DMS 273 (cell line): ENCODE results near the gene GPR153.

Experiments used
- DNase-seq: peaks from one replicate; lab custom pipeline; 2025; ENCODE audit not compliant: unreplicated experiment; lab: John Stamatoyannopoulos, UW

GPR153 gene

DNA sequence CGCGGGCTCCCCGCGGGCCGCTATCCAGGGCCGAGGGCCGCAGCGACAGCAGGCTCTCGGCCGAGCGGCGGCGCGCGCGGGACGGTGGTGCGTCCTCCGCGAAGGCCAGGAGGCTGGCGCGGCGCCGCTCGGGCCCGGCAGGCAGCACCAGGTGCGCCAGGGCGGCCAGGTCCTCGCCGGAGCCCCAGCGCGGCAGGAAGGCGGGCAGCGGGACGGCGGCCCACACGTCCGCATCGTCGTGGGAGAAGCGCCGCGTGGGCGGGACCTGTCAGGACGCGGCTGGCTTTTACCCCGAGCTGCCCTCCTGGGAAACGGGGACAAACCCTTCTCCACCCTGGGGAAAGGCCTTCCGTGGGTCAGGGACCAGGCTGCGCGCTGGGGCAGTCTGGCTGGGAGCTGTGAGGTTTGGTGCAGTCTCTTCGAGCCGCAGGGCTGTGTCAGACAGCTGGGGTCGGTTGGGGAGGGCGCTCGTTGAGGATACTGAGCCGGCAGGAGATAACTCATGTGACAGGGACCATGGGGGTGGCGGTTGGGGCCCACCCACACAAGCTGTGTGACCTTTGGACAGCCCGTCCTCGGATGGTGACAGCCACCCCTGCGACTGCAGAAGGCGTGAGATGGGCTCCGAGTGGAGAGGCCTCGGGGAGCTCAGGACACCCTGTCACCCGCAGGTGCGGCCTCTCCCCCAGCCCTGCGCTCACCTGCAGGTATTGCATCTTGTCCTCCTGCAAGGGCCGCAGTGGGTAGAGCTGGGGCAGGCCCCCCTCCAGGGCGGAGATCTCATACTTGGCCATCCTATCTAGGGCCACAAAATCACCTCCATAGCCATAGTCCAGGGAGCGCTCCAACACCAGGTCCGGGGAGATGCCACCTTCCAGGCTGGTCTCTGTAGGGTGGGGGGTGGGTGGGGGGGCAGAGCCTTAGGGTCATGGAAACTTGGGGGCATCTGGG lies 10.9 kb downstream of the GPR153 start:
- DNase-seq, result peak; percentile 69

DNA sequence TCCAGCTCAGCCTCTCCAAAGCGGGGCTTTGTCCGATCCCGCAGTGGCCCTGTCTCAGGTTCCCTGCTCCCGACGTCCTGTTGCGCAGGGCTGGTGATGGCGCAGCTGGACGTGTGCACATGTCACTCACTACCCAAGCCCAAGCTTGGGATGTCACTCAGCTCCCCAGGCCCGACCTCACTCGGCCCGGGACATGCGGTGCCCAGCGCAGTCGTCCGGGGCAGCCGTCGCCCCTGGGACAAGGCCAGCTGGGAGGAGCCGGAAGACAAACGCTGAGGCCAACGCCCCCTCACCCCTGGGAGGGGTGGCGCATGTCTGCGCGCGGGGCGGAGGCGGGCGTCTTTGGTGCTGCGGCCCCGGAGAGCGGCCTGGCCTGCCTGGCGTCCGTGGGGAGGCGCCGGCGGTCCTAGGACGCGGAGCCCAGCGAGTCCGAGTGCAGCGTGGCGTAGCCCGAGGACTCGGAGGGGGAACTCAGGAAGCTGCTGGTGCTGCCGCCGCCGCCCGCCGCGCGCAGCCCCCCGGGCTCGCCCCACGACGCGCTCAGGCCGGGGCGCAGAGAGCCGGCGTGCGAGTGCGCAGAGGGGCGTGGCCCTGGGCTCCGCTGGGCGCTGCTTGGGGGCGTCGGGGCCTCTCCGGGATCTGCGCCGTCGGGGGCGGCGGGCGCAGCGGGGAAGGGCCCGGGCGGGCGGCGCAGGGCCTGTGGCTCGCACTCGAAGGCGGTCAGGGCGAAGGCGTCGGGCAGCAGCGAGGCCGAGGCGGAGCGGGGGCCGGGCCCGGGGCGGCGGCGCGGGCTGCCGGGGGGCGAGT lies 11.8 kb downstream of the GPR153 start:
- DNase-seq, result no peak

DNA sequence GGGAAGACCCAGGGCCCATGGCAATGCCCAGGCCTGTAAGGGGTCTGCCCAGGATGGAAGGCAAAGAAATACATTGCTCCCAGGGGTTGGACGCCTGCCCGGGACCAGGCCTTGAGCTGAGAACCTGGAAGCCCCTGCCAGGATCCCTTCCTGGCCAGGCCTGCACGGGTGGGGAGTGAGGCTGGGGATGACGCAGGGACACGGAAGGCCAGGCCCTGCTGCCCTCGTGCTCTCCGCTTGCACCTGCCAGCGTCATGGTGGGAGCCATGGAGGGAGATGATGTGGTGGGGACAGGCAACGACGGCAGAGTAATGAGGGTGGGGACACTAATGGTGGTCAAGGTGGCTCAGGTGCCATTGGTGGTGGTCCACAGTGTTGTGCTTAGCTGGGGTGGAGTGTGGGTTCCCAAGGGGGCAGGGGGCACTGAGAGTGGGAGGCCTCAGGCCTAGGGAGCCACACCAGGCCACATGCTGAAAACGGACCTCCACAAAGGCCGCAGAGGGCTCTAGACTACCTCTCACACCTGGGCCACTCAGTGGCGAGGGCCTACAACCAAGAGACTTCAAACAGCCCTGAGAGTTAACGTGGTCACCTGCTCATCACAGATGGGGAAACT lies 12.6 kb downstream of the GPR153 start:
- DNase-seq, result no peak

DNA sequence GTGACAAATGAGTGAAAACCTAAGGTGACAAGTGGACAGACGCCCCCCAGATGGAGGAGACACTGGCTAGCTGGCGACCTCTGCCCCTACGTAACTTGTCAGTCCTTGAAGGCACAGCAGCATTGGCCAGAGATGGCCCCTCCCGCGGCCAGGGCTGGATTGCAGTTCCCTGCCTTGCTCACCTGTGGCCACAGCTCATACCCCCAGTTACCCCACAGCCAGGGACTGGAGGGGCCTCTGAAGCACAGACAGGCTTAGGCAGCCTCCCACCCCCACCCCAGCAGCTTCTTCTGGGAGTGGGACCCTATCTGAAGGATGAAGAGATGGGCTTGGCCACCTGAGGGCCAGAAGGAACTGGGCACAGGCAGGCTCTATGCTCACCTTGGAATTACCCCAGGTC lies 13.2 kb downstream of the GPR153 start:
- no peak for DNase-seq

DNA sequence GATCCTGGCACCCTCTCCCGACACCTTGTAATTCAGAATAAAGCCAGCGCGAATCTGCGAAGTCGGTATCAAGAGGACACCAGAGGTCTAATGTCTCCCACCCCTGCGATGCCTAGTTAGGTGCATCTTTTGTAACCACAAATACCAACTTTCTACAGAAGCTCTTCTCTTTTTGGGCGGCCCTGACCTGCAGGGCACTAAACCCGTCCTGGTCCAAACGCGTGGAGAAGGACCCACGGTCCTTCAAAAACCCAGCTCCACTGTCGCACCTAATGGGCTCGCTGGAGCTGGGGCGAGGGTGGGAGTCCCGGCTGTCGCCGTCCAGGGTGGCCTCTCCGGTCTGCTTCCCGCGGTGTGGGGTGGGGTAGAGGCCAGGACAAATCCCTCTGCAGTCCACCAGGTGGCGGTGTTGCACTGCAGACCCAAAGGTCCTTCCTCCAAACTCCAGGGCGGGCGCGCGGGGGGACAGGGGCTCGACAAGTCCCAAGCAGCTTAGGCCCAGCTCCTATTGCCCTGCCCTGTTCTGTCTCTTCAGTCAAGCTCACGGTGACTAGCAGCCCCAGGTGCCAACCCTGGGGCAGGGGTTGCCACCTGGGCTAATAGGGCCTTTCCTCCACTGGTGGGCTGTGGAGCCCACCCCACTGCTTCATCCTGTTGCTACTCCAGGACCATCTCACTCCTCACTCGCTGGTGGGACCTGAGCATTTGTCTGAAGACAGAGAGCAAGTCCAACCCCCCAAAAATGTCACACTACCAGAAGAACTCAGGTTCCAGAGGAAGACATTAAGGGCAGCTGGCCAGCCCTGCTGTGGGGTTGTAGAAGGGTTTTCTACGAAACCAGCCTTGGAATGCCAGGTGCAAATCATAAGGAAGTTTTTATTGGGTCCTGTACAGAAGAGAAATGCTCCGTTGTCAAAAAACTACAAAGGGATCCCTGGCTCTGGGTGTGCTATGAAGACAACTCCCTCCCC lies 14.1 kb downstream of the GPR153 start:
- peak; percentile 93 for DNase-seq

DNA sequence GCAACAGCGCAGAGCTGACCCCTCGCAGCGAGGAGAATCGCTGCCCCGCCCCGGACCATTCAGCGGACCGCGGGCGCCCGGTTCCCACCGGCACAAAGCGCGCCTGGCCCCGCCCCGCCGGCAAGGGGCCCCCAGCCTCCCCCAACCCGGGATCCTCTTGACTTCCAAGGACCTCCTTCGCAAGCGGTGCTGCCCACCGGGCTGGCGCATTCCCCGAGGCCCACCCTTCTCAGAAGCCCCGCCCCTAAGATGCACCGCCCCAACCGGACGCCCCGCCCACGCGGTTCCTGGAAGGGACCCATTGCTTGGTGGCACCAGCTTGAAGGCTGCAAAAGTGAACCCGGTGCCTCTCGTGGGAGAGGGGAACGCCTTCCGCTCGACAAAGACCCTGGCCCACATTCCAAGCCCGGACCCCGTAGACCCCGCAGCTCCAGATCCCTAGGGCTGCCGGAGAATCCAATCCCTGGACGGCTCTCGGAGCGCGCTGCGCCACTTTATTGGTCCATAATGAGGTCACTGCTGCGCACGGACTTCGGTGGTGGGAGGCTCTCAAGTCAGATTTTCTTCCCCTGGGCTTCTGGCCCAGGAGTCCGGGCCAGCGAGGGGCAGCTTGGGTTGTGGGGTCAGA lies 14.9 kb downstream of the GPR153 start:
- DNase-seq, result peak; percentile 85

DNA sequence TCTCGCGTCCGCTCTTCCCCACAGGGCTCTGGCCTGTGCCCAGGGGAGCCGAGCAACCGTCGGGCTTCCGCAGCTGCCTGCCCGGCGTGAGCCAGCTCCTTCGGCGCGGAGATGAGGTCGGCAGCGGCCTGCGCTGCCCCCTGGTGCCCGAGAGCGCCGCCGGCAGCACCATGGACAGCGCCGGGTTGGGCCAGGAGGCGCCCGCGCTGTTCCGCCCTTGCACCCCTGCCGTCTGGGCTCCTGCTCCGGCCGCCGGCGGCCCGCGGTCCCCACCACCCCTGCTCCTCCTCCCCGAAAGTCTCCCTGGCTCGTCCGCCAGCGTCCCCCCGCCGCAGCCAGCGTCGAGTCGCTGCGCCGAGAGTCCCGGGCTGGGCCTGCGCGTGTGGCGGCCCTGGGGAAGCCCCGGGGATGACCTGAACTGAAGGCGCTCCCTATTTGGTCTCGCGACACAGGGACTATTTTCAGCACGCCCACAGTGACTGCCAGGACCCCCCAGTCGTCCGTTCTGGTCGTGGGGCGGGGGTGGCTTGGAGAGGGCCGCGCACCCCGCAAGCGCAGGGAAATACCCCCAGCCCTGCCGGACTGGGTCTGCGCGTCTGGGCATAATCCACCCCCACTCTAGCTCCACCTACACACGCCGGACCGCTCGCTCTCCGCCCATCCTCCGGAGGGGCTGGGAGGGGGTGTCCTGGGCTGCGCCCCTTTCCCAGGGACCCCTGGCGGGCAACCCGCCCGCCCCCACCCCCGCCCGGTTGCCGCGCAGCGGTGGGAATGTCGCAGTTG lies 15.6 kb downstream of the GPR153 start:
- DNase-seq, result peak; percentile 95

DNA sequence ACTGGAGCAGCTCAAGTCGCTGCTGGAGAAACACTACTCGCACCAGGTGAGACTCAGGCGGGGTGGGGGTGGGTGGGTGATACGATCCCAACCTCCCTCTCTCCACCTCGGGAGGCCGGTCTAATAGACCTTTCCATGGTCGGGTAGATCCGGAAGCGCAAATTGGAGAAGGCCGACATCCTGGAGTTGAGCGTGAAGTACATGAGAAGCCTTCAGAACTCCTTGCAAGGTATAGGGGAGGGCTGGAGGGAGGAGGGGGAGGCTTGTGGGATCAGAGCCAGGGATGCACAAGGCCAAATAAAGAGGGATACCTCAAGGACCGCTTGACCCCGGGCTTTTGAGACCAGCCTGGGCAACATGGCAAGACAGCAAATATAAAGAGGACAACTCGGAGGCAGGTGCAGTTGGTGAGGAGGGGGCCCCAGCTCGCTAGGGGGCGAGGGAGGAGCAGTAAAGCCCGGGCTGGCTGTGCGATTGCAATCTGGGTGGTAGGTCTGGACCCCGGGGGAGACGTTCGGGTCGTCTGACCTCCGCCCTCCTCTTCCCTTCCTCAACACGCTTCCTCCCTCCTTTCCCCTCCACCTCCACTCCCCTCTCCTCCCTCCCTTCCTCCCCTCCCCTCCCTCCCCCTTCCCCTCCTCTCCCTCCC lies 16.4 kb downstream of the GPR153 start:
- DNase-seq, result no peak

DNA sequence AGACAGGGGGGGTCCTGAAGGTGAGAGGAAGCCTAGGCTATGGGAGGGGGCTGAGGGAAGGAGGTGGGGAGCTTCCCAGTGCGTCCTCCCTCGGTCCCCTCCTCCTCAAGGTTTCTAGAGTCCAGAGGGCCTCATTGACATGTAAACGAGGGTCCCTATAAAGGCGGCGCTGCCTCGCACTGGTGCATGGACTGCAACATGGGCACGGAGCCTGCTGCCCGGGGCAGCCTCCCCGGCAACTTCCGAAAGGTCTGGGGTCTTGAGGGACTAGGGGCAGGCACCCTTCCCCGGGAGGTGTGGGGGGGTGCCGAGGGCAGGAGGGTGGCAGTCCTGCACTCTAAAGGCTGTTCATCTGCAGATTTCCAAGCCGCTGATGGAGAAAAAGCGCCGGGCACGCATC lies 16.9 kb downstream of the GPR153 start, which contains the start of gene HES3:
Gene HES3, plus strand, starts transcription at position 187 of the 400 bp plus-strand sequence. Its CDS starts 187 bp downstream, at position 374.
- no peak for DNase-seq

DNA sequence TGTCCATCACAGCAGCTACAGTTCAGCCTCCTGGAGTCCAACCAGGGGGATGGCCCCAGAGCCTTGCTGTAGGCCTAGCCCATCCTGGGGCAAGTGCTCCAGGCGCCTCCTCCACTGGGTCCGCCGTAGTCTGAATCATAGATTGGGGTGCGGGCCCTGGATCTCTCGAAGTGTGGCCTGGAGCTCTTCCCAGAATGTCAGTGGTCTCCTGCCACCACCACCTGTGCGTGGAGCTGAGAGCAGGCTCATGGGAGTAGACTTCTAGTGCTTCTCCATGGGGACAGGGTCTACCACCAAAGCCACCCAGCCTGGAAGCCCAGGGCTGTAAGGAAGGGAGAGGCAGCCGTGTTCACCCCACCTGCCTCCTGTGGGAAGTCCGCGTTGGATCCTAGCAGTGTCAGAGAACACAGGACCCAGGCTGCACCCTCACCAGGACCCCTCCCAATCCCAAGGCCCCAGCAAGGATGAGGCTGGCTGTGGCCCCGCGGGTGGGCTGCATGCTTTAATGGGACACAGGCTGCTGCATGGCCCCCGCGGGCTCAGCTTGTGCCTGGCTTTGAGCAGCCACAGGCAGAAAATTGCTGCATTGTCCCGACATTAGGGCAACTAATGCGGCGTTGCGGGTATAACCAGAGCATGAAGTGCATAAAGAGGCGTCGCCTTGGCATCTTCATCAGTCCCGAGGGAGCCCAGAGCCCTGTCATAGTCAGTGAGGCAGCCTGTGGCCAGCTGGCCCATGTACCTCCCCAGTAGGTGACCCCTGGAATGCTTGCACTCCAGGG lies 17.7 kb downstream of the GPR153 start:
- no peak for DNase-seq

DNA sequence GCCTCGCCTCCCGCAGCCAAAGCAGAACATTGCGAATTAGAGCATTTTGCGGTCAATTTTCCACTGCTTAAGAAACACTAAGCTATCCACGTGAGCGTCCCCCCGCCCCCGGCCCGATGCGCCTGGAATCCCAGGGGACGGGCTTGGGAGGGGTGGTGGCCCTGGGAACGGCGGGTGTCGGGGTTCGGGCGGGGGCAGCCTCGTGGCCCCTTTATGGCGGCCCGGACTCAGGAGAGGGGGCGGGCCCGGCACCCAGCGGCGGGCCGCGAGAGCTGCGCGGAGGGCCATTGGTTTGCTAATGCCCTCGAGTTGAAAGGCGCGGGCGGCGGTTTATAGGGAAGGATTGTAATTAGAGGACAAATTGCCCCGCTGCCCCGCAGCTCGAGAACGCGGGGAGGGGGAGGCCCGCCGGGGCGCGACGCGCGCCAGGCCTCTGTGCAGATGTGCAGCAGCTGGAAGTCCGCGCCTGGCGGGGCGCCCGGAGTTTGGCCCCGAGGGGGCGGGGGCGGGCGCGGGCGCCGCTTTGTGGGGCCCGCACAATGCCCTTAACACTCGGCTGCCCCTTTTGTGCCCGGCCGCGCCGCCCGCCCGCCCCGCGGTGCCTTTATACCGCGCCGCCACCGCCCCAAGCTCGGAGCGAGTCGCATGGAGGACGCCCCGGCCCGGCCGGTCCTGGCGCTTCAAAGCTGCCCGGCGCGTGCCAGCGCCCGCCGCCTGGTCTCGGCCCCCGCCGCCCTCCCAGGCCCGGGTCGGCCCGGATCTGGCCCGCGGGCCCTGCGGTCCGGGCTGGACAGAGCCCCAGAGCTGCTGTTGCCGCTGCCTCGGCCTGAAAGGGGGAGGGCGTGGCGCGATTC lies 18.8 kb downstream of the GPR153 start:
- DNase-seq, result peak; percentile 63

DNA sequence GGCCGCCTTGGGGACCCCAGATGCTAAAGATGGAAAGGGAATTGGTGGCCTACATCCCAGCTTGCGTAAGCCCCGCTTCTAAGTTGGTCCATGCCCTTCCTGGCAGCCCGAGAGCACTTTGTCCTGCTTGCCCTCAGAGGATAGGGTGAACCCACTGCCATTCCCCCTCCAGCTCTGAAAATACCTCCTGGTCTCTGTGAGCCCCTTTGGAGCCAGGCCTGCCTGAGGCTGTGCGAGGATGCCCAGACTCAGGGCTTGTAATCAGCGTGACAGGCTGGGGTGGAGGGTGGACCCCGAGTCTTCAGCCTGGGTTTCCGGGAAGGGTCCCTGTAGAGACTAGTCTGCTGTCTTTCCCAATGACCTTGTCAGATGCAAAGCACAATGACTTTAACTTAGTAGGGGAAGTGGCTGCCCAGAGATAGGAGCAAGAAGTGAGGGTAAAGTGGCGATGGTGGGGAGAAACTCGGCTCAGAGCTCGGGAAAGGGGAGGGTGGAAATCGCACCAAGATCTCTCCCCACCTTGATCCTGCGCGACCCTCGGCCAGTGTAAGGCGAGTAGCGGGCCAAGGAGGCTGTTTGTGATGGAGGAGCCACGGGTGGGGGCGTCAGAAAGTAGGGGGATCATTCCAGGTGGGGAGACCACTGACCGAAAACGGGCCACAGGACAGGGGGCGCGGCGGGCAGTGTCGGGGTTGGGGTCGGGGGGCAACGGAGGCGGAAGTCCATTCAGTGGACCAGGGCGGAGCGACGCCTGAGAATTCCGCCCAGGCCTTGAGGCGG lies 19.6 kb downstream of the GPR153 start:
- DNase-seq, result no peak

DNA sequence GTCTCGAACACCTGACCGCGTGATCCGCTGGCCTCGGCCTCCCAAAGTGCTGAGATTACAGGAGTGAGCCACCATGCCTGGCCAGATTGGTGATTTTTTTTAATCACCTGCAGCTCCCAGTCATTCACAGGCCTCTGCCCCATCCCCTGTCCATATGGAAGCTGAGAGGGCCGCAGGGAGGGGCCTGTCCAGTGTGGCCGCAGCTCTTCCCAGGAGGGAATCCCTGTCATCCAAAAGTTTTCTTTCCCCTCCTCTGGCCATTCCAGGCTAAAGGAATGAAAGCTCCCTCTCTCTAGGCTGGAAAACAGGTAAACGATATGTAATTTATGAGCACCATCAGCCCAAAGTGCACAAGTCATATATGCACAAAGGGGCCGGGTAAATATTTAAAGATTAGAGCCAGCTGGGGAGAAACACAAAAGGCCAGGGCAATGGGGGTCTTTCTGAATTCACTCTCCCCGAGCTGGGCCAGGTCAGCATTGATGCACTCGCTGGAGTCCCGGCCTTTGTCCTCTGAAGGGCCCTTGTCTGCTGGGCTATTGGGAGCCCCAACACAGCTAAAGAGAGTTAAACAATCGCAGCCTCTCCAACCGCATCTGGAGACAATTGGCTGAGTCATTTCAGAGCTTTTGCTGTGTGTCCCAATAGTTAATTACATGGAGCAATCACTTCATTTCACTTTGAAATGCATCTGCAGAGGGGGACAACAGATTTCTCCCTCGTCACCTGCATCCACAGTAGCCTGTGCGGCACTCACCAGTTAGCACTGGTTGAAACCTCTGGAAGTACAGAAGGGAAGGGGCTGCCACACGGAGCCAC lies 20.7 kb downstream of the GPR153 start:
- no peak for DNase-seq

DNA sequence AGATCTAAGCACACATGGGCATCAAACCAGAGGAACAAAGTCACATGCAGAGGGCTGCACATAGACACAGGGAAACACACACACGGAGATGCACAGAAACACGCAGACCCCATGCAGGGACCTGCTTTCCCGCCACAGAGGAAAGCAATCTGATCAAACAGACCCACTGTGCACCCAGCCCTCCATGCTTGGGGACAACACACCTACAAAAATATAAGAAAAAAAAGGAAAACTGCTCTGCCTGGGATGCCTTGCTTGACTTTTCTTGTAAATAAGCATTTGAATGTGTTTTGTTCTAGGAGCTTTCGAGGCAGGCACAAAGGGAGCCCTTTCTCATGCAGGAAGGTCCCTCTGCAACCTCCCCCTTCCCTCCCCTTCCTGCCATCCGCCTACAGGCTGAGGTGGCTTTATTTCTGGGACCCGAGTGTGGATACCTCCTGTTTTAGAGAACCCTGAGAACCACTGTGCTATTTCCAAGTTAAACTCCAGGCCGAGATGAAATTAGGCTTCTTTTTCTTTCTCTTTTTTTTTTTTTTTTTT lies 21.6 kb downstream of the GPR153 start:
- DNase-seq, result no peak

DNA sequence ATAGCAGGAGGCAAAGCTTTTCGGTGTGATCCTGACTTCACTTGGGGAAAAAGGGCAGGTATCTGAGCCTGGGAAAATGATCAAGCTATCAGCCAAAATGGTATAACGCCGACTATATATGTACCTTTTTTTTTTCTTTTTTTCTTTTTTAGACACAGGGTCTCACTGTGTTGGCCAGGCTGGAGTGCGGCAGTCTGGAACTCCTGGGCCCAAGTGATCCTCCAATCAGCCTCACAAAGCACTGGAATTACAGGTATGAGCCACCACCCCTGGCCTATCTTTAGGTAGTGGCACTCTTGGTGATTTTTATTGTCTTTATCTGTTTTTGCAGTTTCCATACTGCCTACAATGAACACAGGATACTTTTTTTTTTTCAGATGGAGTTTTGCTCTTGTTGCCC lies 23.8 kb downstream of the GPR153 start:
- DNase-seq, result no peak
